ENCODE measurements around the gene TXNRD2. TPM values are rescaled to one million over a fixed set of nuclear protein-coding genes. Genes with fewer than 3 reads are reported as not detected.

Gene TXNRD2
- total RNA-seq, 4 donors from 2014 or later, result 16.7 to 33.1 (median 20.3) TPM

DNA sequence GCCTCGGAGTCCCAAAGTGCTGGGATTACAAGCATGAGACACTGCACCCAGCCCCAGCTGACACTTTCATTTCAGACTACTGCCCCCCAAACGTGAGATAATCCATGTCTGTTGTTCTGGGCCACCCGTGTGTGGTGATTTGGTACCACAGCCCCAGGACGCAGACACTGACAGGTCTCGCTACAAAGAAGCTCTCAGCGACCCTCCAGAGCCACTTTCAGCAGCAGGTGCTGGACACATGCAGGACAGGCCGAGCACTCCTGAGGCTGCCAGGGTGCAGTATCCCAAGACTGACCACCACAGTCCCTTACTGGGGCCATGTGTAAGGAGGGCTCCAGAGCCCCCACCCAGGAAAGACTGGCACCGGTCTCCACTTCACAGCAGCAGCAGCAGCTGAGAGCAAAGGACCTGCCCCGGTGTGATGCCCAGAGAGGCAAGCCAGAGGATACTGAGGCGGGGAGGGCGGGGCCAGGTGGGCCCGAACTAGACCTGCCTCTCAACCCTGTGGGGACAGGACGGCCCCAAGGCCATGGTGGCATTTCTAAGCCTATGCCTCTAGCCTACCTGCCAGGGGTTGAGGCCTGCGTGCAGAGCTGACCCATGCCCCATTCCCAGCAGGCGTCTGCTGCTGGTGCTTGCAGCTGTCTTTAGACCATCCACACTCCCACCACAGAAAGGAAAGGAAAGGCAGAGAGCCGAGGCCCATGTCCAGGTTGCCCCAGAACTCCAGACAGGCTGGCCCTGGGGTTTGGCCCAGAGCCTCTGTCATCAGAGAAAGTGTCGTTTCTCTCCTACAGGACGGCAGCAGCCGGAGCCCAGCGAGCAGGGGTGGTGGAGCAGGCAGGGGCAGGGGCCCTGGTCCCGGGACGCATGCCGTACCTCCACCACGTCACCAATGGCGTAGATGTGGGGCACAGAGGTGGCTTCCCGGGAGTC lies 58.9 kb downstream of the TXNRD2 start:
- H3K9me3 ChIP-seq, result no peaks in the 10 kb centered on the region
- no peak overlapping the region for H3K4me3 ChIP-seq
- ATAC-seq, result no peak
- H3K27ac ChIP-seq, result peak overlapping the region in 3 of 4 donors; percentile 51 to 71 (median 54)
- WGBS, 2 donors (ENCODE audit: low coverage in 1 of 2), result 60 to 79% methylated on average over 1 to 8 of the region's 26 CpGs
- H3K27me3 ChIP-seq, result no peaks in the 10 kb centered on the region
- H3K4me1 ChIP-seq, result peaks cover 0 to 36% (median 28%) of the 10 kb centered on the region in 3 donors
- H3K36me3 ChIP-seq, result peaks cover 0 to 47% of the 10 kb centered on the region in 2 donors
- TF ChIP-seq POLR2A (IDR thresholded peaks at IDR 0.05) (no peak), EP300 (IDR thresholded peaks at IDR 0.05) (no peak)
- TF ChIP-seq, protein P1, sequence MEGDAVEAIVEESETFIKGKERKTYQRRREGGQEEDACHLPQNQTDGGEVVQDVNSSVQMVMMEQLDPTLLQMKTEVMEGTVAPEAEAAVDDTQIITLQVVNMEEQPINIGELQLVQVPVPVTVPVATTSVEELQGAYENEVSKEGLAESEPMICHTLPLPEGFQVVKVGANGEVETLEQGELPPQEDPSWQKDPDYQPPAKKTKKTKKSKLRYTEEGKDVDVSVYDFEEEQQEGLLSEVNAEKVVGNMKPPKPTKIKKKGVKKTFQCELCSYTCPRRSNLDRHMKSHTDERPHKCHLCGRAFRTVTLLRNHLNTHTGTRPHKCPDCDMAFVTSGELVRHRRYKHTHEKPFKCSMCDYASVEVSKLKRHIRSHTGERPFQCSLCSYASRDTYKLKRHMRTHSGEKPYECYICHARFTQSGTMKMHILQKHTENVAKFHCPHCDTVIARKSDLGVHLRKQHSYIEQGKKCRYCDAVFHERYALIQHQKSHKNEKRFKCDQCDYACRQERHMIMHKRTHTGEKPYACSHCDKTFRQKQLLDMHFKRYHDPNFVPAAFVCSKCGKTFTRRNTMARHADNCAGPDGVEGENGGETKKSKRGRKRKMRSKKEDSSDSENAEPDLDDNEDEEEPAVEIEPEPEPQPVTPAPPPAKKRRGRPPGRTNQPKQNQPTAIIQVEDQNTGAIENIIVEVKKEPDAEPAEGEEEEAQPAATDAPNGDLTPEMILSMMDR (IDR thresholded peaks at IDR 0.05), result no peak

DNA sequence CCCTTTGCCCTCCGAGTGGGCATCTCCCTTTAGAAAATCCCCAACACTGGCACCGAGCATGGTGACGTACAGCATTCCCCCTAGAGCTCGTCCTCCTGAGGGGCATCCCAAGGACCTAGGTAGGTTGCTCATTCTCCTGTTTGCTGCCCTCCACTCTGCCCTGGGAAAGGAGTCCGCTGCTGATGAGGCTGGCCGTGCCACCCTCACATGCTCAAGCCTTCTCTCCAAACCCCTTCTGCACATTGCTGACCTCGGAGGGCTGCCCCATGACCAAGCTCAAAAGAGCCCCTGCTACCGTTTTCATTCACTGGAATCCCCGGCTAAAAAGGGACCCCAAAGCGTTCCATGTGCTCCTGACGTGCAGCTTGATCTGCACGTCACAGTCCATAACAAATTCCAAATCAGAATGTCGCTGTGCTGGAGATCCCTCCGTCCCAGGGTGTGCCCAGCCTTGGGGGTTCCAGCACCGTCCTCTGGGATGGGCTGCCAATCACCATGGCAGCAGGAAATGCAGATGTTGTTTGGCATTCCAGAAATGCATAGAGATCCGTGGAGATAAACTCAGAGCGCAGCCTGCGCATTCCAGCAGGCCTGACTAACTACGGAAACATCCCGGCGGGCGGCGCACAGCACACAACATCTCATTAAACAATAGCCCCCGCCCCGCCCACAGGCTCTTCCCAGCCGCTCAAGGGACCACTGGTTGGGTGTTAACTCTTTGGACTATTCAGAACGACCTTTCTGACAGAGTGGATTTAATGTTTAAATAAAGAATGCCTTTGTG lies 60.6 kb downstream of the TXNRD2 start:
- H3K36me3 ChIP-seq, result peaks cover 0 to 46% of the 10 kb centered on the region in 2 donors

DNA sequence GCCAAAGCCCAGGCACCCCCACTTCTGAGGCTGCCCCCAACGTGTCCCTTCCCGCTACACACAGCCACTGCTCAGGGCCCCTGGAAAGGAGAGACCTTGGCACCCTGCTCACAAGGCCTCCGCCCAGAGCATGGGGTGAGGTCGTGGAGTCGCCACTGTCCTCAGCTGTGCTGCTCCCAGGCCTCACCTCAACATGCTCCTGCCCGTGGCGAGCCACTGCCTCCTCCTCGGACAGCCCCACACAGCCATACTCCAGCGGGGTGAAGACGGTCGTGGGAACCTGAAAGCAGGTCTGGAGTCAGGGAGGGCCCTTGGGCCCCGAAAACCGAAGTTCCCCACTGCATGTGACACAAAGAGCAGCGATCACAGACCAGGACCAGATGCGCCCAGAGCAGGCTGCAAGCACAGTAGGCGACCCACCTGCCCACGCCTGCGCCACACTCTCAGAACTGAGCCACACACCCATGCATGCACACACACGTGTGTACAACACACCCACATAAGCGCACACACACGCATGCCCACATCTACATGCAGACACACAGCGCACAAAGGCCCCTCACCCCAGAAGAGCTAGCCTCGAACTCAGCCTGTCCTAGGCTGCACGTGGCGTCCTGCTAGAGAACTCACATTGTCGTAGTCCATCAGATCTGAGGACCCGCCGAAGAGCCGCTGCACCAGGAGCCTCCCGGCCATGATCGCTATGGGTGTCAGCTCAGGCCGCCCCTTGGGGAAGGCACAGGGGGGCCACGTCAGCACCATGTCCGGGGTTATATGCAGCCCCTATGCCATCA lies 61.4 kb downstream of the TXNRD2 start:
- no peak for ATAC-seq
- Histone ChIP-seq H3K4me3 (peak overlapping the region in 1 of 2 donors; percentile 24), H3K27ac (peak overlapping the region in 3 of 4 donors; percentile 51 to 71 (median 54))

More for the DNA sequence above, 60.6 kb downstream of the TXNRD2 start:
- Histone ChIP-seq H3K9me3 (no peaks in the 10 kb centered on the region), H3K27me3 (no peaks in the 10 kb centered on the region), H3K27ac (peak overlapping the region in 3 of 4 donors; percentile 51 to 71 (median 54)), H3K4me3 (peak overlapping the region in 1 of 2 donors; percentile 24), H3K4me1 (peaks cover 0 to 28% (median 28%) of the 10 kb centered on the region in 3 donors)
- ATAC-seq, result peak; percentile 79
- TF ChIP-seq, protein P1 (IDR thresholded peaks at IDR 0.05), result peak in 1 of 4 experiments; percentile 6
- TF ChIP-seq POLR2A (IDR thresholded peaks at IDR 0.05) (no peak), EP300 (IDR thresholded peaks at IDR 0.05) (no peak), POLR2AphosphoS5 (IDR thresholded peaks at IDR 0.05) (peak; percentile 33)
- WGBS, 2 donors (ENCODE audit: low coverage in 1 of 2), result 8 to 12% methylated on average over 4 to 10 of the region's 27 CpGs

DNA sequence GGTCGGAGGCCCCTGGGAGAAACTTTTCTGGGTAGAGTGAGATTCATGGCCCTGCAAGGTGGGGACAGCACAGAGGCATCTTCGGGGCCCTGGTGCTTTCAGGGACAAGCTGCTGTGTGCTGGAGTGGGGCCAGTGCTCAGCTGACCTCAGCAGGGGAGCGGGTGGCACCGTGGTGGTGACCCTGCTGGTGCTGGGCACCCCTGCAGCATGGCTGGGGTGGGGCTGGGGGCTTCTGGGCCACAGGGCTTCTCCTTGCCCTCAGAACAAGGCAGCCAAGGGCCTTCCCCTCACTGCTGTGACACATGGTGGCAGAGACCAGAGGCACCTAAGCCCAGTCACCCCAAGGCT lies 62.0 kb downstream of the TXNRD2 start:
- Histone ChIP-seq H3K4me3 (no peak overlapping the region), H3K9me3 (no peaks in the 10 kb centered on the region), H3K27me3 (no peaks in the 10 kb centered on the region), H3K4me1 (peaks cover 0 to 28% (median 28%) of the 10 kb centered on the region in 3 donors), H3K27ac (peak overlapping the region in 2 of 4 donors; percentile 54 to 71), H3K36me3 (peaks cover 0 to 51% of the 10 kb centered on the region in 2 donors)
- 88% methylated on average over 4 of the region's 4 CpGs; no CpG with 5 or more reads in 1 of the 2 donors for WGBS, 2 donors (ENCODE audit: low coverage in 1 of 2)
- TF ChIP-seq, protein P1 (IDR thresholded peaks at IDR 0.05), result no peak
- no peak for TF ChIP-seq EP300 (IDR thresholded peaks at IDR 0.05)
- TF ChIP-seq POLR2AphosphoS5 (IDR thresholded peaks at IDR 0.05), result no peak
- no peak for TF ChIP-seq POLR2A (IDR thresholded peaks at IDR 0.05)
- ATAC-seq, result no peak

More for the DNA sequence above, 61.4 kb downstream of the TXNRD2 start:
- Histone ChIP-seq H3K27me3 (no peaks in the 10 kb centered on the region), H3K9me3 (no peaks in the 10 kb centered on the region), H3K4me1 (peaks cover 0 to 28% (median 28%) of the 10 kb centered on the region in 3 donors), H3K36me3 (peaks cover 0 to 48% of the 10 kb centered on the region in 2 donors)
- WGBS, 2 donors (ENCODE audit: low coverage in 1 of 2), result no CpG with 5 or more reads among the region's 34 CpGs
- no peak for TF ChIP-seq POLR2A (IDR thresholded peaks at IDR 0.05)
- TF ChIP-seq EP300 (IDR thresholded peaks at IDR 0.05), result no peak
- TF ChIP-seq POLR2AphosphoS5 (IDR thresholded peaks at IDR 0.05), result no peak
- TF ChIP-seq, protein P1 (IDR thresholded peaks at IDR 0.05), result no peak
